Left lobe of liver (tissue), 2 donors: Measurements from ENCODE around the gene C1orf210. TPM values are rescaled to one million over a fixed set of nuclear protein-coding genes. Genes with fewer than 3 reads are reported as not detected.

Source experiments
- ATAC-seq: fragments of 200-7000 bp; cut with Tn5 transposase; one replicate; pipeline ENCODE4 v1.9.1; 2020; ENCODE audit warnings: mild to moderate bottlenecking, moderate library complexity
- DNase-seq: peaks from one replicate; pipeline ENCODE4 v3.0.0-alpha.2; 2020; ENCODE audit warnings: low spot score
- total RNA-seq: library from RNA; stranded (reverse); gene quantifications from one replicate; pipeline ENCODE4 v1.2.1, GENCODE V29; 2021
- donor health status: DM: no; HTN: no; CAD: no; lungs with moderate emphysema.
- donor health status: DM: no; HTN: yes; CAD: no.

C1orf210 gene
- total RNA-seq, 1 donor from 2014 or later = 2.6 TPM

- DNase-seq = no peak
- no peak for ATAC-seq
These were observed 10.8 kb upstream of the C1orf210 start for GRCh38 chr1:43296207-43296606.

- ATAC-seq (no peak), DNase-seq (no peak)
These were observed 9.4 kb upstream of the C1orf210 start for GRCh38 chr1:43294761-43295160.

GRCh38 chr1:43293896-43294760, 8.7 kb upstream of the C1orf210 start:
- DNase-seq = no peak
- no peak for ATAC-seq

DNA sequence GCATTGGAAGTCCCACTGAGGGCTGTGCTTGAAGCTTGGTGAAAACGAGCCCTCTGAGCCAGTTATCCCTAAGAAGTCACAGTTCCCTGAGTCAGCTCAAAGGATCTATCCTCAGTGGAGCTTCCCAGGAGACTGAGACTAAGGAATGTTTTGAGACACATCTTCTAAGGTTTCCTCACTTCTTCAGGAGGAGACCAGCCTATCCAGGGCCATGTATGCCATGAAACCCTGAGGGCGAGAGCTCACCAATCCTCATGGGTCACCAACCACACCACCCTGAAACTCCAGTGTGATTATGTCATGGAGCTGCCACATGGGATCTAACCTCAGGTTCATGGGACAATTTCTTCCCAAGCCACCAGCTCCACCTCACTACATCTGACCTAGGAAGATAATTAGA, 7.8 kb upstream of the C1orf210 start:
- DNase-seq = no peak

GRCh38 chr1:43292679-43293078, 7.3 kb upstream of the C1orf210 start:
- ATAC-seq (no peak), DNase-seq (no peak)

More for the DNA sequence above, 7.8 kb upstream of the C1orf210 start:
- no peak for ATAC-seq

GRCh38 chr1:43292216-43292615, 6.8 kb upstream of the C1orf210 start:
- DNase-seq (no peak), ATAC-seq (no peak)

GRCh38 chr1:43288785-43289706, 3.7 kb upstream of the C1orf210 start:
- ATAC-seq = no peak
- DNase-seq = no peak

DNA sequence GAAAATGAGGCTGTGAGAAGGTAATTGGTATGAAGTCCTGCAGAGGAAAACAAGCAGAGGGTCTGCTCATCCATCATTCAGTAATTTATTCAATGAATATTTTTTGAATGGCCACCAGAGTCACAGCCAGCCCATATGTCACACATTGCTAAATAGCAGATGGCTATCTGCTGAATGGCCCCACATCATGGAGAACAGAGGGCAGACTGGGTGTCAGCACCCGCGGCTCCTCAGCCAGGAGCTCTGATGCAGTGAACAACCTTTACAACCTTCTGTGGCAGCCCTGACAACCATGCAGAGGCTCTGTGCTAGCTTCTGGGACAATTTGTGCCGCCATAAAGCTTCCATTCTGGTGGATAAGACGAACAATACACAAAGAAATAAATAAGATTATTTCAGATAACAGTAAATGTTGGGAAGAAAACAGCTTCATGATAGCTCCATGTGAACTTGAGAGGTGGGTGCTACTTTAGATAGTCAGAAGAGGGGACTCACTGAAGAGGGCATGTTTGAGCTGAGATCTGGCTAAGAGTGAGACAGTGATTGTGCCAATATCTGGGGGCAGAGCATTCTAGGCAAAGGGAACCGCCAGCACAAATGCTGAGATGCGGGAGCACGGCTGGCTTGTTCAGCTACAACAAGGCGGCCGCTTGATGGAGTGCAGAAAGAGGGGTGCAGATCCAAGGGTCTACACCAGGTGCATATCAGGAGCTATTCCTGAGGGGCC, 2.8 kb upstream of the C1orf210 start:
- DNase-seq = no peak
- no peak for ATAC-seq

DNA sequence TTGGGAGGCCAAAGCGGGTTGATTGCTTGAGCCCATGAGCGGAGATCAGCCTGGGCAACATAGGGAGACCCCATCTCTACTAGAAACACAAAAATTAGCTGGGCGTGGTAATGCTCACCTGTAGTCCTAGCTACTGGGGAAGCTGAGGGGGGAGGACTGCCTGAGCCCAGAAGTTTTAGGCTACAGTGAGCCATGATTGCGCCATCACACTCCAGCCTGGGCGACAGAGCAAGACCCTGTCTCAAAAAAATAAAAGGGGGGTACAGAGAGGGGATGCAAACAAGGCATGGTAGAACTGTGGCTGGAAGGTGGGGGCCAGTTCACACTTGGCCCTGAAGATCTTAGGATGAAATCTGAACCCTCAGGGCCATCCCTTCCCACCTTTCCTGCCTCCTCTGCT, 1.2 kb upstream of the C1orf210 start:
- no peak for DNase-seq
- ATAC-seq = no peak

- no peak for ATAC-seq
- no peak for DNase-seq
These were observed 734 bp upstream of the C1orf210 start for GRCh38 chr1:43286115-43286514.

- DNase-seq (no peak), ATAC-seq (no peak)
These were observed 753 bp downstream of the C1orf210 start for GRCh38 chr1:43284546-43285110.

- no peak for DNase-seq
- no peak for ATAC-seq
These were observed 1.3 kb downstream of the C1orf210 start for GRCh38 chr1:43284065-43284464.

DNA sequence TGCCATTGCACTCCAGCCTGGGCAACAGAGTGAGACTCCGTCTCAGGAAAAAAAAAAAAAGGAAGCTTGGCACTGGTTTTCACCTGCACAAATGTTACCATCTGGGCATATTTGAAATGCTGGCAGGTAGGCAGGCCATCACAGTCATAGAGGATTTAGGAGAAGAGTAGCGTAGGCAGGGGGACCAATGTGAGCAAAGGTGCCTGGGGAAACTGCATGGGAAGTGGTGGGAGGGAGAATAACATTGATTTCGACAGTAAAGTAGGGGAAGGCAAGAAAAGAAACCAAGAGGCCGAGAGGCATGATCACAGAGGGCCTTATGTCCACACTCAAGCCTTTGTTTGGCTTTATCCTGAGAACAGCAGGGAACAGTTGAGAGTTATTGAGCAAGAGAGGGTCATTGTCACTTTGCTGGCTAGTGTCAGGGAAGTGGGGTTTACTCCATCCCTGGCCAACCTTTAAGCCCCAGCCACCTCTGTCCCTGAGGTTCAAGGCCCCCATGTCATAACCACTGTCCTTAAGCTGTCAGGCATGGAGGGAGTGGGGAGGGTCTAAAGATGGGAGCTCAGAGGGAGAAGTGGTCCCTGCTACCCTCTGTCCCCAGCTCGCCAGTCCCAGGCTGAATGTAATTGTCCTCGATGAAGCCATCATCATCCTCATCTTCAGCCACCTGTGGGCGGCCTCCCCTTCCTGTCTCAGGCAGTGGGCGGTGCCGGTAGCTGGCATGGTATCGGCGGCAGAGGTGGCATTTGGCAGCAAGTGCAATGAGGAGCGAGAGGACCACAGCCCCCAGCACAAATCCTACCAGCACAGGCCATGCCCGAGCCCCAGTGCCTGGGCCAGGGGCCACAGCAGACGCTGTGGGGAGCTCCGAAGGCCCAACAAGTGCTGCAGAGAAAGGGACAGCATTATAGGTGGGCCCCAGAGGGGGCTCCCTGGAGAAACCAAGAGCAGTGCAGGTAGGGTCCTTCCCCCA, 2.9 kb downstream of the C1orf210 start:
- peak; percentile 66 for ATAC-seq
- DNase-seq = peak; percentile 60

- DNase-seq = no peak
These were observed 4.7 kb downstream of the C1orf210 start for GRCh38 chr1:43280692-43281091.

DNA sequence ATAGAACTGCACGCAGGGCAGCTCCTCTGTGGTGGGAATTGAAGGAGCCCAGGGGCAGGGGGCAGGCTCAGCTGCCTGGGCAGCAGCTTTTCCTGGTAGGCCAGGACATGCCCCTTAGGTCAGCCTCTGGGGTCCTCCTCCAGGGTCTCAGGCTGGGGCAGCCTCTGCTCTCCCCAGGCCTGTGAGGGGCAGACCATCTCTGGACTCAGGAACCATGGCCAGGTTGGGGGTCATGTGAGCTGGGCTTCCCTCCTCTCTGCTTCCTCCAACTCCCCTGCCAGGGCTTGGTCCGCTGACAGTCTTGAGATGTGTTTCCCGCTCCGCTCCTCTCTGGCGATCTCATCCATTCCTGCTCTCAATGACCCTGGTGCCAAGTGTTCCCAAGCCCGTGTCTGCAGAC, 5.7 kb downstream of the C1orf210 start:
- DNase-seq = no peak
- ATAC-seq = no peak

More at GRCh38 chr1:43280692-43281091, 4.7 kb downstream of the C1orf210 start:
- ATAC-seq = no peak

GRCh38 chr1:43279161-43279560, 6.2 kb downstream of the C1orf210 start:
- DNase-seq = no peak
- no peak for ATAC-seq

DNA sequence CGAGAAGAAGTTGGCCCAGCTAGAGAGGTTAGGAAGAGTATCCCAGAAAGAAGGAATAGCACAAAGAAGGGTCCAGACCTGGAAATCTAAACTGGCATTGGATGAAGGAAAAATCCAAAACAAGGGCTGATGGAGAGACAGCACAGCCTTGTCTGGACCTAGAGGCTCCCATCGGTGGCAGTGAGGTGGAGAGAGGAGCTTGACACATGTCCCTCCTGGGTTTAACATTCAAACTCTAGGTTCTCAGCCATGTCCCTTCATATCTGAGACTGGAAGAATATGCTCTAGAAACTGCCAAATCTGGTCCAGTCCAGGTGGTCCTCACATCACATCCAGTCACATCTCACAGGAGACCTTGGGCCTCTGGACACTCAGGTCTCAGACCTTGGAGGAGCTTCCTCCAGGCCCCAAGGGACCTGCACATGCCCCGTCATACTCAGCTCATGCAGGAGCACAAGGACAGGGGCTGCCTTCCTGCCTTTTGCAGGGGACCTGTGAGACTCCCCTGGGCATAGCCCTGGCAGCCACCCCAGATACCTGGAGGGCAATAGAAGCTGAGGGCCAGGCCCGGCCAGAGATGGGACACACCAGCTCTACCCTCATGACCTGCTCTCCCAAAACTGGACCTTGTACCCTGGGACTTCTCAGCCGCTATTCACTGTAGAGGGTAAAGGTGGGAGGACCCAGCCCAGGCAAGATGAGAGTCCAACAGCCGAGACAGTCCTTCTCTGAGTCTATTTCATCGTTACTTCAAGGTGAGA, 8.1 kb downstream of the C1orf210 start:
- DNase-seq (peak; percentile 87), ATAC-seq (peak; percentile 77)

GRCh38 chr1:43276673-43277072, 8.7 kb downstream of the C1orf210 start:
- ATAC-seq = peak; percentile 74
- DNase-seq = peak; percentile 83
